ENCODE measurements around the gene TAL1.

GRCh38 chr1:47215713-47216112, 16.3 kb downstream of the TAL1 start:
- no peak for TF ChIP-seq EP300 (IDR thresholded peaks at IDR 0.05)
- no peak for TF ChIP-seq POLR2AphosphoS5 (IDR thresholded peaks at IDR 0.05)

All from gastroesophageal sphincter (tissue), 2 donors.